OCI-LY7 (cell line): ENCODE data around the gene ATXN1.

Experiments used
- EZH2phosphoT487 ChIP-seq: fragments of 200-600 bp; sonication (generic); IDR thresholded peaks from 2 replicates; pipeline ENCODE4 v1.6.1; 2018; ENCODE audit warnings: low read depth, borderline replicate concordance, mild to moderate bottlenecking, mixed run types, antibody characterized with exemption, low read length, moderate library complexity, mixed read lengths
- TF ChIP-seq, protein P1 (sequence below): fragments of 200-600 bp; sonication (generic); conservative IDR thresholded peaks from 2 replicates; pipeline ENCODE4 v1.5.1; 2014; ENCODE audit warnings: mild to moderate bottlenecking, antibody characterized with exemption, low read length, moderate library complexity, mixed read lengths

DNA sequence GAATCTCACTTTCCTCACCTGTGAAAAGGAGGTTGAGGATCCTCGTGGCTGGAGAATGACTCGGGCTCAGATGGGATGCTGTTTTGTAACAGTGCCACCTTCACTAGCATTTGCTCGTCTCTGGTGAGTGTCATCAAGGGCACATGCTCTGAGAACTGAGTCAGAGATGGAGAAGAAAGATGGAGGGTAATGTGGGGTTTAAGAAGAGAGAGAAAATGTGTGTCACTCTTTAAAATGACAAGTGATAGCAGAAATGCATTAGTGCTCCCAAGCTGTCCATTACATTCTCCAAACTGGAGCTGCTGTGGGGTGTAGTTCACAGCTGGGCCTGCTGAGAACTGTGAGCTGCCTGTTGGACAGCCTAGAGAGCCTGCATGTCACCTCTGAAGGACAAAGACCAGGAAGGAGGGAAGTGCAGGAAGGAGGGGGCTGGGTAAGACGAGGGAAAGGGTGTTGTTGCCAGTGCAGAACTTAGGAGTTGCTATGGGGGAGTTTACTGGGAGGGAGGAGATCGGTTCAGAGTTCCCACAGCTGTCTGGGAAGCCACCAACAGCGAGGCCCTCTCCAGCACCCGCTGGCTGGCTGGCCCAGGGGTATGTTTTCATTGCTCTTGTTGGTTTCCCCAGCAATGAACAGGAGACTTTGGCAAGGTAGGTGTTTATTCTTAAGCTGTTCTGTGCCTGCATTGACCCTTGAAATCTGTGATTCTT is 503.1 kb downstream of the ATXN1 start:
- TF ChIP-seq, protein P1, sequence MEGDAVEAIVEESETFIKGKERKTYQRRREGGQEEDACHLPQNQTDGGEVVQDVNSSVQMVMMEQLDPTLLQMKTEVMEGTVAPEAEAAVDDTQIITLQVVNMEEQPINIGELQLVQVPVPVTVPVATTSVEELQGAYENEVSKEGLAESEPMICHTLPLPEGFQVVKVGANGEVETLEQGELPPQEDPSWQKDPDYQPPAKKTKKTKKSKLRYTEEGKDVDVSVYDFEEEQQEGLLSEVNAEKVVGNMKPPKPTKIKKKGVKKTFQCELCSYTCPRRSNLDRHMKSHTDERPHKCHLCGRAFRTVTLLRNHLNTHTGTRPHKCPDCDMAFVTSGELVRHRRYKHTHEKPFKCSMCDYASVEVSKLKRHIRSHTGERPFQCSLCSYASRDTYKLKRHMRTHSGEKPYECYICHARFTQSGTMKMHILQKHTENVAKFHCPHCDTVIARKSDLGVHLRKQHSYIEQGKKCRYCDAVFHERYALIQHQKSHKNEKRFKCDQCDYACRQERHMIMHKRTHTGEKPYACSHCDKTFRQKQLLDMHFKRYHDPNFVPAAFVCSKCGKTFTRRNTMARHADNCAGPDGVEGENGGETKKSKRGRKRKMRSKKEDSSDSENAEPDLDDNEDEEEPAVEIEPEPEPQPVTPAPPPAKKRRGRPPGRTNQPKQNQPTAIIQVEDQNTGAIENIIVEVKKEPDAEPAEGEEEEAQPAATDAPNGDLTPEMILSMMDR, result no peak
- TF ChIP-seq EZH2phosphoT487, result no peak
